GM19193 (cell line): ENCODE data around the gene TXLNG.

Experiments used
- POLR2A ChIP-seq: IDR thresholded peaks from 4 replicates; pipeline ENCODE4 v1.6.1; 2011; ENCODE audit not compliant: insufficient read depth, insufficient read length; ENCODE audit errors: extremely low read depth

Gene TXLNG

DNA sequence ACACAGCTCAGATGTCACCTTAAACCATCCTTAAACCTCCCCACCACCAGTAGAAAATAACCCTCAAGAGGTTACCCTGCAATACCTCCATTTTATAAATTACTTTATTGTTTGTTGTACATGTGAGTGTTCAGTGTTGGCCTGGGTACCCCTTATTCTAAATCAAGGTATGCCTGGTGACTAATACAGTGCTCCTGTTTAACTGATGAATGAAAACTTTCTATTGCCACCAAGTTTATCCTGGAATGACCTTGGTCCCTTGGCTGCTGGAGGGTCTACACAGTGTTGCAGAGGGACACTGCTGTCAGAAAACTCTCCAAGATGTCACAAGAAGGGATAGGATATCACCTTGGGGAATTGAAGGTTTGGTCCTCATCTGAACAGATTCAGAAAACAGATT lies 7.3 kb upstream of the TXLNG start:
- no peak for TF ChIP-seq POLR2A

DNA sequence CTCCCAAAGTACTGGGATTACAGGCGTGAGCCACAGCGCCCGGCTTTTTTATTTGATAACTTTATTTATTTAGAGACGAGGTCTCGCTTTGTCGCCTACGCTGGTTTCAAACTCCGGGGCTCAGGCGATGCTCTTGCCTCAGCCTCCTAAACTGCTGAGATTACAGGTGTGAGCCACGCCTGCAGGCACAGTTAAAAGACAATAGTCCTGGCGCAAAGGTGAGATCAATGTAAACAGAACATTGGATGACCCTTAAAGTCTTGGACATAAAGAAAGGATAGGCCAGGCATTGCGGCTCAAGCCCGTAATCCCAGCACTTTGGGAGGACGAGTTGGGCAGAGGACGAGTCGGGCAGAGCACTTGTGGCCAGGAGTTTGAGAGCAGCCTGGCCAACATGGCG lies 2.8 kb upstream of the TXLNG start:
- no peak for TF ChIP-seq POLR2A

DNA sequence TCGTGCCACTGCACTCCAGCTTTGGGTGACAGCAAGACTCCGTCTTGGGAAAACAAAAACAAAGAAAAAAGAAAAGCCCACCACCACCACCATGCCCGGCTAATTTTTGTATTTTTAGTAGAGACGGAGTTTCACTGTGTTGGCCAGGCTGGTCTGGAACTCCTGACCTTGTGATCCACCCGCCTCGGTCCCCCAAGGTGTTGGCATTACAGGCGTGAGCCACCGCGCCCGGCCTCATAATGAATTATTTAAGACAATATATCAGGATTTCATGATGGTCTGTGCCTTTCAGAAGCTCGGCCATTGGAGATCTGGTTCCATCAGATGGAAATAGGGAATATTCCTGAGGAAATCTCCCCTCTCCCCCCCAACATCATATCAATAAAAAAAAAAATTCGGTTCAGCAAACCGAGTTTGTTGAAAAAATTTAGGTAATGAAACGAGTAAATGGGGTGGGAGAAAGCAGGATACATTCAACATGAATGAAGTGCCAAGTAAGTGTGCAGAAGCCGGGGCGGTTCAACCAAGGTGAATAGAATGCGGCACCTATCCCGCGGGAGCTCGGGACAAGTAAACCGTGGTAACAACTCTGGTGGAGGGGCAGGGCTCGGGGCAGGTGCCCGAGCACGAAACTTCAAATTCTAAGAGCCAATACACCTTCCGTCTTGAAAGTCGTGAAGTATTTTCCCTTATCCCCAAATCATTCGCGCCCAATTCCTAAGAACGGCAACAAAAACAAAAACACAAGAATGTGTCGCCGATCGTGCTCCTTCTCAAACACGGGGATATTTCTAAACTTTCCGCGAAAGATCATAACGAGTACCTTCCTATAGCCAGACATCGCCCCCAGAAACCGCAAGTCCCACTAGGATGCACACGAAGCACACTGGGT lies 773 bp upstream of the TXLNG start:
- TF ChIP-seq POLR2A: no peak

DNA sequence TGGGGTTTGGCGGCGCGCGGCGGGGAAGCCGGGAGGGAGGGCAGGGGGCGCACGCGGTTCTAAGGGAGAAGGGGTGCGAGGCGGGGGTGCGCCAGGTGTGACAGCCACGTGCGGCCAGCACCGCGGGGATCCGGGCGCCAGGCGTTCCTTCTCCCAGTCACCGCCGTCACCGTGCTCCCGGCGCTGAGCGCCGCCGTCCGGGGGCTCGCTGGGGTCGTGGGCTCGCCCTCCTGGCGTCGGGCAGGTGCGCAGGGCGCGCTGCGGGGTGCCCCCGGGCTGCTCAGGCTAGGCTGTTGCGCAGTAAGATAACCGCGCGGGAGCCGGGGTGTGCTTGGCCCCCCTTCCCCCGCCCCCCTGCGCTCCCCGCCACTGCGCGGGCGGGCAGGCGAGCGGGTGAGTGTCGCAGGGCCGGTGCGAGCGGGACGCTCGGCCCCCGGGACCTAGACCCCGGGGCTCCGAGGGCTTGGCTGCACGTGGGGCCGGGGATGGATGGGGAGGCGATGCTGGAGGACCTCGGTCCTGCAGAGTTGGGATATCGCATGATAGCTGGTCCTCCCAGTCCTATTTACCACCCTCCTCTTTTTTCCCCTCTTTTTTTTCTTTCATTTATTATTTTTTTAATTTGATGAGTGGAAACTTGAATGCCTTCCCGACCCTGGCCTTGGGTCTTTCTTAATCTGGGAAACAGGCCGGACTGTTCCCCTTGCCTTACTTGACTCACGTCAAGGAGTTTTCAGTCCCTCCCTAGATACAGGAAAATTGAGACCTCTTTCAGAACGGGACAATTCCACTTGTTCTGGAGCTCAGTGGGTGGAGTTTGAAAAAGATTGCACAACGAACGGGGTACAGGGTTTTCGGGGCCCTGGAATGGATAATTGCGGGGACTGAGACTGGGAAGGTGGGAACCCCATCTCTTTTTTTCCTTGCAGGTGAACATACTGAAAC lies 797 bp downstream of the TXLNG start:
- TF ChIP-seq POLR2A: no peak

DNA sequence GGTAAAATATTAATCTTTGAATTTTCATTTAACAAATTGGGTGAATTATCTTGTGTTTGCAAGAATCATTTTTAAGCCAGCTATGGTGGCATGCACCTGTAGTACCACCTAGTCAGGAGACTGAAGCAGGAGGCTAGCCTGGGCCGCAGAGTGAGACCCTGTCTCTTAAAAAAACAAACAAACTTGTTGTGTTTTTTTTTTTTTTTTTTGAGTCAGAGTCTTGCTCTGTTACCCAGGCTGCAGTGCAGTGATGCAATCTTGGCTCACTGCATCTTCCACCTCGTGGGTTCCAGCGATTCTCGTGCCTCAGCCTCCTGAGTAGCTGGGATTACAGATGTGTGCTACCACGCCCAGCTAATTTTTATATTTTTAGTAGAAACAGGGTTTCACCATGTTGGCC lies 2.2 kb downstream of the TXLNG start:
- TF ChIP-seq POLR2A: no peak

- TF ChIP-seq POLR2A: no peak
These were observed 10.0 kb downstream of the TXLNG start for GRCh38 chrX:16796298-16796697.

- TF ChIP-seq POLR2A: no peak
These were observed 11.1 kb downstream of the TXLNG start for GRCh38 chrX:16797358-16797757.

GRCh38 chrX:16797841-16798240 lies 11.6 kb downstream of the TXLNG start:
- TF ChIP-seq POLR2A: no peak

DNA sequence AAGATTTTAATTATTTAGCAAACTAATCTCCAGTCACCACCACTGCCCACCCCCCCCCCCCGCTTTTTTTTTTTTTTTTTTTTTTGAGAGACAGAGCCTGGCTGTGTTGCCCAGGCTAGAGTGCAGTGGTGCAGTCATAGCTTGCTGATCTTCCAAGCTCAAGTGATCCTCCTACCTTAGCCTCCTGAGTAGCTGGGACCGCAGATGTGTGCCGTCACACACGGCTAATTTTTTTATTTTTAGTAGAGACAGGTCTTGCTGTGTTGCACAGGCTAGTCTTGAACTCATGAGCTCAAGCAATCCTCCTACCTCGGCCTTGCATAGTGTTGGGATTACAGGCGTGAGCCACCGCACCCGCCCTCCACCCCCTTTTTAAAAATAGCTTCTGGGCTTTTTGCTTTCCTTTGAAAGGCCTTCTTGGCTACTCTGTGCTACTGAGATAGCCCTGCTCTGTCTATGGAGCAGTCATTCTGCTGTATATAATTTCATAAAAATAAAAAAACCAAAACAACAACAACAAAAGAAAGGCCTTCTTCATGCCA lies 18.7 kb downstream of the TXLNG start:
- no peak for TF ChIP-seq POLR2A

DNA sequence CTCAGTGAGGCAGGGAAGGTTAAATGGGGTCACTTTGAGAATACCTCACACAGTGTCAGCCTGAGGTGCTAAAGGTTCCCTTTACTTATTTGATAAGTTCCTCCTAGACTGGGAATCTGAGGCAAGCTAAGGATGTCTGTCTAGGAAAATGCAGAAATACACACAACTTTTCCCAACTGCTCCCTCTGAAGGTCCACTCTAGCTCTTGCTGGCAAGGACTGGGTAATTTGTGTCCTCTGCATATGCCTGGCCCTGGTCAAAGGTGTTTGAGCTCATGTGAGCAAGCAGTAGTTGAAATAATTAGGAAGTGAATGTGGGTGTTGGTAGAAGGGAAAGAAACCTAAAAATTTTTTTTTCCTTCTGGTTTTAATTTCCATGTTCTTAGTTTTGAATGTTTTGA lies 21.3 kb downstream of the TXLNG start:
- no peak for TF ChIP-seq POLR2A

GRCh38 chrX:16807976-16808542 lies 21.8 kb downstream of the TXLNG start:
- TF ChIP-seq POLR2A: no peak

- TF ChIP-seq POLR2A: no peak
These were observed 28.3 kb downstream of the TXLNG start for GRCh38 chrX:16814597-16814996.

DNA sequence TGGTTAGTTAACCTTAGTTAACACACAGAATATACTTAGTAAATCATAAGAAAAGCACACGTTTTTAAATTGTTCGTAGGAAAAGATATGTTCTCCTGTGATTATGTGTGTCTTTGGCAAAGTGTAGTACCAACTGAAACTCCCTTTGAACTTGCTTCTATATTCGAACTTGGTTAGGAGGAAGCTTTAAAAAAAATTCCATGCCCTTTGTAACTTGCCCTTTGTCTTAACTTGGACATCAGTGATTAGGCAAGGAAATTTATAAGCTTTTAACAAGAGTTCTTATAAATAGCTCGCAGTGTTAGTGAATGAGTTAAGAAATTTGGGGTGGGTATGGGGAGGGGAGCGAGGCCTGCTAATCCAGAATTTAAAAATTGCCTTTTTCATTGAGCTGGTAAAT lies 33.4 kb downstream of the TXLNG start:
- TF ChIP-seq POLR2A: no peak

DNA sequence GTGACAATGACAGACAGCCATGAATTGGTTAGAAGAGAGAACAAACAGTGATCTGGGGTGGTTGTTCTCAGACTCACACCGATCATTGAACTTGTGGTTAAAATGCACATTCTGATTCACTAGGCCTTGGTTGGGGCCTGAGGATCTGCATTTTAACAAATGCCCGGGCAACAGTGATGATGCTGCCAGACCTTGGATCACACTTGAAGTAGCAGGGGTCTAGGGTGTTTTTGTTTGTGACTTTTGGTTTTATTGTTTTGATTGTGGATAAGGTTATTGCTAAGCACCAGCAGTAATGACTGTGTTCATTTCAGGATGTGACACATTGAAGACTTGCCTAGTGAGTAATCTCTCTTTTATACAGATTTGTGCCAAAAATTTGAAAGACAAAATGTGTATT lies 36.5 kb downstream of the TXLNG start:
- TF ChIP-seq POLR2A: no peak
